ENCODE data around the gene EPHB1. TPM values are rescaled to one million over a fixed set of nuclear protein-coding genes. Genes with fewer than 3 reads are reported as not detected.

Gene EPHB1
- total and polyA plus RNA-seq, 2 donors (not counting 3 experiments of a cell fraction or from before 2014, with no cell fraction given) = 1.3 to 5.2 TPM

DNA sequence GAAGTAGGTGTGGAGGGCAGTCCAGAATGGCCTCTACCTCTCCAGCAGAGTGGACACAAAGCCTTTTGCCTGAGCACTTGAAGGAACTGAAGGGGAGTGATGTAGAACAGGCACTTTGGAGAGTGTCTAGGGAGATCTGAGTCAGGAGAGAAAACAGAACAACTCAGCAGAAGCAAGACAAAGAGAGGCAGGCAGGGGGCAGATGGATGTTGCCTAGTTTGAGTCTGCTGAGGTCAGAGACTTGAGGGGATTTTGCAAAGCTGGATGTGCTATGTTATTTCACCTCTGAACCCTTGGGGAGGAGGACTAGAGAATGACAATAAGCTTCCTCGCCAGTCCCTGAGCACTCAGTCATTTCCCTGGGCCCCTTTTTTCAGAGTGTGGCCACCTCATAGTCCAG lies 366.4 kb downstream of the EPHB1 start:
- Histone ChIP-seq H3K27me3 (ENCODE audit: control insufficient read depth in 2 of 2, insufficient read depth in 2 of 2, low read length in 2 of 2) (no peaks in the 10 kb centered on the region), H4K20me1 (replicated peaks; ENCODE audit: control insufficient read depth, extremely low read depth, insufficient read depth, low read length) (no peaks in the 10 kb centered on the region), H3K79me2 (ENCODE audit: control insufficient read depth, insufficient read depth, low read length) (no peaks in the 10 kb centered on the region), H3K27ac (ENCODE audit: insufficient read depth, low read depth, low read length) (no peak overlapping the region), H3K4me3 (replicated peaks in 1 of 3; ENCODE audit: insufficient read depth in 1 of 3, low read depth in 1 of 3, low read length in 3 of 3) (no peak overlapping the region), H3K36me3 (ENCODE audit: control insufficient read depth in 2 of 2, extremely low read depth in 1 of 2, insufficient read depth in 2 of 2, low read length in 2 of 2) (no peaks in the 10 kb centered on the region), H3K4me2 (ENCODE audit: insufficient read depth, low read length) (no peak overlapping the region), H3K9me3 (replicated peaks; ENCODE audit: control insufficient read depth, insufficient read depth, low read length) (peaks cover 4% of the 10 kb centered on the region), H2AFZ (ENCODE audit: low read depth, low read length) (no peak overlapping the region), H3K4me1 (ENCODE audit: control insufficient read depth, extremely low read depth, insufficient read depth, low read length) (no peaks in the 10 kb centered on the region), H3K9ac (replicated peaks; ENCODE audit: extremely low read depth, insufficient read depth, low read length) (no peak overlapping the region), H3K9me1 (replicated peaks; ENCODE audit: control insufficient read depth, extremely low read depth, insufficient read depth, low read length) (no peaks in the 10 kb centered on the region)
- dilution Hi-C loops (cut with MboI; ENCODE audit: extremely low pct_ligation_motif_present, low sequenced_read_pairs) = no loop called here
- BruUV-seq (replicated peaks) = no TSS peak
- intact Hi-C loops (cut with micrococcal nuclease) = no loop called here
- ChIA-PET POLR2A (no interaction called here), CTCF (no interaction called here)
- TF ChIP-seq POLR2A (IDR thresholded peaks at IDR 0.05; ENCODE audit: low read depth, low read length) = no peak
- no peak for TF ChIP-seq MYC (IDR thresholded peaks at IDR 0.05; ENCODE audit: low read depth, low read length)
- no peak for TF ChIP-seq FOS (IDR thresholded peaks at IDR 0.05; ENCODE audit: borderline replicate concordance, insufficient read depth, low read length)
- TF ChIP-seq GATA2 (IDR thresholded peaks at IDR 0.05; ENCODE audit: insufficient read depth, insufficient read length, low read depth, low read length) = no peak
- FAIRE-seq = no peak
- no peak for DNase-seq (ENCODE audit: low read depth, low spot score)

DNA sequence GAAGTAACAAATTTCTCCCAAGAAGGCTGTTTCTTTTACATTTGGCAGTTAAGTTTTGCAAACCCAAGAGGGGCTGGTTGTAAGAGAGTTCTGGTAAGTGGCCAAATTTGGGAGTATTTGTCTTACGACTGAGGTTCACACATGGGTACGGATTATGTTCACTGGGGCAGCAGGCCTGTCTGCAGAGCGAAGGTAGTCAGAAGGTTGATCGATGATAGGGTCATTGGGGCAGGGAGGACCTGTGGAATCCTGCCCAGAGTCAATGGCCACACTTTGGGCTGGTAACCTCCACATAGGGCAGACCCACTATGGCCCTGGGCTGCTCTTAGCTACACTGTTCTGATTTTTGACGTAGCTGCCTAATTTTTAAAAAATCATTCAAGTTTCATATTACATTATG lies 368.6 kb downstream of the EPHB1 start:
- H3K4me1 ChIP-seq (ENCODE audit: control insufficient read depth, extremely low read depth, insufficient read depth, low read length) = no peaks in the 10 kb centered on the region
- FAIRE-seq = no peak

More for the DNA sequence above, 368.6 kb downstream of the EPHB1 start:
- H3K36me3 ChIP-seq (ENCODE audit: control insufficient read depth in 2 of 2, extremely low read depth in 1 of 2, insufficient read depth in 2 of 2, low read length in 2 of 2) = no peaks in the 10 kb centered on the region
- intact Hi-C loops (cut with micrococcal nuclease) (no loop called here), dilution Hi-C loops (cut with MboI; ENCODE audit: extremely low pct_ligation_motif_present, low sequenced_read_pairs) (no loop called here)
- no peaks in the 10 kb centered on the region for H4K20me1 ChIP-seq (replicated peaks; ENCODE audit: control insufficient read depth, extremely low read depth, insufficient read depth, low read length)
- ChIA-PET POLR2A (no interaction called here), CTCF (no interaction called here)
- no TSS peak for BruUV-seq (replicated peaks)
- H3K4me3 ChIP-seq (replicated peaks in 1 of 3; ENCODE audit: insufficient read depth in 1 of 3, low read depth in 1 of 3, low read length in 3 of 3) = no peak overlapping the region
- H3K9ac ChIP-seq (replicated peaks; ENCODE audit: extremely low read depth, insufficient read depth, low read length) = no peak overlapping the region
- H3K9me1 ChIP-seq (replicated peaks; ENCODE audit: control insufficient read depth, extremely low read depth, insufficient read depth, low read length) = no peaks in the 10 kb centered on the region
- no peak for TF ChIP-seq FOS (IDR thresholded peaks at IDR 0.05; ENCODE audit: borderline replicate concordance, insufficient read depth, low read length)
- TF ChIP-seq JUN (IDR thresholded peaks at IDR 0.05; ENCODE audit: borderline replicate concordance, insufficient read depth, insufficient read length, low read depth) = no peak
- H3K79me2 ChIP-seq (ENCODE audit: control insufficient read depth, insufficient read depth, low read length) = no peaks in the 10 kb centered on the region
- DNase-seq (ENCODE audit: low read depth, low spot score) = no peak
- no peaks in the 10 kb centered on the region for H3K27me3 ChIP-seq (ENCODE audit: control insufficient read depth in 2 of 2, insufficient read depth in 2 of 2, low read length in 2 of 2)
- no peak overlapping the region for H2AFZ ChIP-seq (ENCODE audit: low read depth, low read length)
- no peak overlapping the region for H3K4me2 ChIP-seq (ENCODE audit: insufficient read depth, low read length)
- no peak overlapping the region for H3K27ac ChIP-seq (ENCODE audit: insufficient read depth, low read depth, low read length)
- peaks cover 4% of the 10 kb centered on the region for H3K9me3 ChIP-seq (replicated peaks; ENCODE audit: control insufficient read depth, insufficient read depth, low read length)
